ENCODE results near the gene SYP. TPM values are rescaled to one million over a fixed set of nuclear protein-coding genes. Genes with fewer than 3 reads are reported as not detected.

SYP gene
- total and polyA plus RNA-seq, 3 donors from 2014 or later, result 1.7 to 3.4 (median 2.5) TPM

DNA sequence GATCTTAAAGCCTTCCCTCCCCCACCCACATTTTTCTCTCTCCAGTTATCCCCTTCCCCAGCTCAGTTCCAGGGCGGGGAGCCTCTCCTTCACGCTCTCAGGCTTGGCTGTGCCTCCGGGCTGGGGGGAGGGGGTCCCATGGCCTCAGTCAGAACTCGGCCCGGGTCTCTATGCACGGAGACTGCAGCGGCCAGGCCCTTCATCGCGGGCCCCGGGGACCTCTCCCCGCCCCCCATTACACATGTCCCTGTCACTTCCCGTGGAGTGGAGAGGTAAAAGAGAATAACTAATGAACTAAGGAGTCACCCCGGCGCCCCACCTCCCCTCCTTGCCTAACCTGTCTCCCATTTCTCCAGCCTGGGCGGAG lies 13.0 kb downstream of the SYP start:
- WGBS, 2 donors, result 33 to 45% methylated on average over 7 to 11 of the region's 15 CpGs
- Histone ChIP-seq H3K27me3 (no peaks in the 10 kb centered on the region), H3K4me3 (no peak overlapping the region), H3K27ac (peak overlapping the region in 1 of 2 donors; percentile 80), H3K9me3 (no peaks in the 10 kb centered on the region), H3K4me1 (no peaks in the 10 kb centered on the region), H3K36me3 (ENCODE audit: low read depth, missing control alignments) (no peaks in the 10 kb centered on the region)
- TF ChIP-seq, protein P1, sequence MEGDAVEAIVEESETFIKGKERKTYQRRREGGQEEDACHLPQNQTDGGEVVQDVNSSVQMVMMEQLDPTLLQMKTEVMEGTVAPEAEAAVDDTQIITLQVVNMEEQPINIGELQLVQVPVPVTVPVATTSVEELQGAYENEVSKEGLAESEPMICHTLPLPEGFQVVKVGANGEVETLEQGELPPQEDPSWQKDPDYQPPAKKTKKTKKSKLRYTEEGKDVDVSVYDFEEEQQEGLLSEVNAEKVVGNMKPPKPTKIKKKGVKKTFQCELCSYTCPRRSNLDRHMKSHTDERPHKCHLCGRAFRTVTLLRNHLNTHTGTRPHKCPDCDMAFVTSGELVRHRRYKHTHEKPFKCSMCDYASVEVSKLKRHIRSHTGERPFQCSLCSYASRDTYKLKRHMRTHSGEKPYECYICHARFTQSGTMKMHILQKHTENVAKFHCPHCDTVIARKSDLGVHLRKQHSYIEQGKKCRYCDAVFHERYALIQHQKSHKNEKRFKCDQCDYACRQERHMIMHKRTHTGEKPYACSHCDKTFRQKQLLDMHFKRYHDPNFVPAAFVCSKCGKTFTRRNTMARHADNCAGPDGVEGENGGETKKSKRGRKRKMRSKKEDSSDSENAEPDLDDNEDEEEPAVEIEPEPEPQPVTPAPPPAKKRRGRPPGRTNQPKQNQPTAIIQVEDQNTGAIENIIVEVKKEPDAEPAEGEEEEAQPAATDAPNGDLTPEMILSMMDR (IDR thresholded peaks at IDR 0.05), result no peak
- no peak for TF ChIP-seq POLR2A (IDR thresholded peaks at IDR 0.05)
- intact Hi-C loops (cut with DNase I; ENCODE audit: low total_unique reads), result no loop called here
- DNase-seq, result no peak

DNA sequence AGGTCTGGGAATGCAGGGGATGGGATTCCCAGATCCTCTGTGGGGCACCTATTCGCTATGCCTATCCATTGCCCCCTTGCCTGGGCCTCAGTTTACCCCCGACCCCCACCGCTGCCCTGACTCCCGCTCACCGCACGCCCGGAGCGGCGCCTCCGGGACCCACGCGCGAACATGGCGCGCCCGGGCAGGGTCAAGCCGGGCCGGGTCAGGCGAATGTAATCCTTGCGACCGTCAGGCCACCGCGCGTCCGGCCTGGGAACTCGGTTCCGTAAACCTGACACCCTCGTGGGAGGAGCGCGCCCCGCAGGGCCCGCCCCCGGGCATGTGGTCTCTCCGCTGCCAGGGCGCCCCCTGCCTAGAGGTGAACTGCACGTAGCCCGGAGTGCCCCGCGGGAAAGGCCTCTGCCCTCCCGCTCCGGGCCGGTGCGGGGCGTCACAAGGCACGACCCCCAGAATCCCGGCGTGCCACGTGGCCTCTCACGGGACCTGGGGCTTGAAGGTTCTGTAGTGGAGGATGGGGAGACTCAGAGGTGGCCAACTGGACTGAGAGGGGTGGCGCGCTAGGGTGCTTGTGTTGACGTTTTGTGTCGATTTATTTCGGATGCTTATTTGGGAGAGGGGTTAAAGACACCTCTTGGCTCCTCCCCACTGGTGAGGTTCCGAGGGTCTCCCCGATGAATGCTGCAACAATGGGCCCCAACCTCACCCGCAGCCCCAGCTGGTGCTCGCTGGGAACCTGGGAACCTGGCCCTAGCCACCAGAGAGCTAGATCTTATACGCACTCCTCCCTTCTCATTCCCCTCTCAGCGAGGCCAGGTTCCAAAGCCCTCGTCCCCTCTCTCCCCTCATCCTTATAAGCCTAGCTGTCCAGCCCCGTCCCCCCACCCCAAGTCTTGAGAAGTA lies 13.6 kb downstream of the SYP start, which contains the start of gene PRICKLE3:
TSS of gene PRICKLE3 (minus strand) at position 249 of the 903 bp plus-strand sequence. CDS start at position 173, 76 bp downstream.
- peak; percentile 82 for DNase-seq
- intact Hi-C loops (cut with DNase I; ENCODE audit: low total_unique reads), result no loop called here
- no peaks in the 10 kb centered on the region for H3K4me1 ChIP-seq
- H3K36me3 ChIP-seq (ENCODE audit: low read depth, missing control alignments), result no peaks in the 10 kb centered on the region
- no peaks in the 10 kb centered on the region for H3K27me3 ChIP-seq
- no peak for TF ChIP-seq POLR2A (IDR thresholded peaks at IDR 0.05)
- TF ChIP-seq, protein P1 (IDR thresholded peaks at IDR 0.05), result peak; percentile 16 to 34 (median 21)
- peak within 1 kb of the TSS; percentile 44 to 80 for H3K27ac ChIP-seq
- 23 to 31% methylated on average over 11 to 16 of the region's 62 CpGs for WGBS, 2 donors
- no peaks in the 10 kb centered on the region for H3K9me3 ChIP-seq
- peak within 1 kb of the TSS; percentile 43 to 53 for H3K4me3 ChIP-seq

DNA sequence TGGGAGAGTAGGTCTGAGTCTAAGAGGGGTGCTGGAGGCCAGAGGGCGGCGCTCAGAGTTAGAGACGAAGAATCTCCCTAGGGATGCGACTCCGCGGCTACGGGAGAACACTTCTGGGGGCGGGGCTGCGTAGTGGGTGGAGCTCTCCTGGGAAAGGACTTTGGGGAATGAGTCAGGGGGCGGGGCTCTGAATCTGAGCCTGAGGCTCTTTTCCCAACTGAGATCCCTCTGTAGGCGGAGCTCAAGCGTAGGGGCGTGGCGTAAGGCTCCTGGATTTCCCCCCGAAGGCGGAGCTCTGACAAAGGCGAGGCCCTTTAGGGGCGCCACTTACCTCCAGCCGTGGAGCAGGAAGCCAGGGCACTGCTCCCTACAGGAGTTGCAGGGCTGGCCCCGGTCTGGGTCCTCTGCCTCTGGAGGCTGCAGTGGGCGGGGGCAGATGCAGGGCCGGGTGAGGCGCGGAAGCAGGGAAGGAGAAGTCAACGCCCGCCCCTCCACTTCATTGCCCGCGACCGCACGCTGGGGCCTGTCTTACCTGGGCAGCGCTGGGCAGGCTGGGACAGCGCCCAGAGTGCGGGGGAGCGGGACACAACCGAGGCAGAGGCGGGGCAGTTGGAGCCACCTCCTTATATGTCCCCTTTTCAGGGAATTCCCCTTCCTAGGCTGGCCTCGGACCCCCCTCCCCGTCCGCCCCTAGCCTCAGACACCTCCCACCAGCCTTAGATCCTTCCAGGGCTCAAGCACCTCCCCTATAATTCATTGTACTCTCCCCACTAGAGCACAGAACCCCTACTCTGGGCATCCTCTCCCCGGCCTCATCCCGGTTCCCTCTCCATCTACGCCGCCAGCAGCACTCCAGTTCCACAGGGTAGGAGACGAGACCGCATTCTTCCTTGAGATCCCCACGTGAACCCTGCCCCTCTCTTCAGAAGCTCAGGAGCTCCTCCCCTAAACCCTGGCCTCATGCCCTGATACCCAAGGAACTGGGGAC lies 15.4 kb downstream of the SYP start:
- intact Hi-C loops (cut with DNase I; ENCODE audit: low total_unique reads), result no loop called here
- peak; percentile 89 for DNase-seq

DNA sequence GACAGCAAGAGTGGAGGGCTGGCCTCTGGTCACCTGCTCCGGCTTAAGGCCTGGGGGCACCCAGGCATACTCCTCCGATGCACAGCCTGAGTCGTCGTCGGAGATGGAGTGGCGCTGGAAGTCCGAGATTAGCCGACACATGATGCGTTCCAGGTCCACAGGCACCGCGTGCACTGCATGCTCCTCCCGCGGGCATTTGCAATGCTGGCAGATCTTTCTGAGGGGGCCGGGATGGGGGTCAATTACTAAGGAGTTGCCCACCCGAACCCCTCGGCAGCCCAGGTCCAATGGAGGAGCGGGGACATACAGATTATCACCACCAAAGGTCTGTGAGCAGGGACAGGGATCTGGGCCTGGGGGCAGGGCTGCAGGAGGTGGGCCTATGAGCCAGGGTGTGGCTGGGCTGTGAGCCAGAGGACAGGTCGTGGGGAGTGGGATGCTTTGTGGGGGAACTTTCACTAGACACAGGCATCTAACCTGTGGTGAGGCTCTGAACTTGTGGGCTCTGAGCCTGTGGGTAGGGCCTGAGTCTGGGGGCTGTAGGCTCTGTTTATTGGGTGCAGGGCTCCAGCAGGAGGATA lies 16.2 kb downstream of the SYP start:
- DNase-seq, result no peak
- TF ChIP-seq, protein P1 (IDR thresholded peaks at IDR 0.05), result no peak
- intact Hi-C loops (cut with DNase I; ENCODE audit: low total_unique reads), result no loop called here
- Histone ChIP-seq H3K4me1 (no peaks in the 10 kb centered on the region), H3K9me3 (no peaks in the 10 kb centered on the region), H3K4me3 (peak overlapping the region in 1 of 2 donors; percentile 52), H3K36me3 (ENCODE audit: low read depth, missing control alignments) (no peaks in the 10 kb centered on the region), H3K27me3 (no peaks in the 10 kb centered on the region), H3K27ac (no peak overlapping the region)
- WGBS, 2 donors, result 0 to 80% methylated on average over 1 to 3 of the region's 18 CpGs

More for the DNA sequence above, 15.4 kb downstream of the SYP start:
- Histone ChIP-seq H3K4me1 (no peaks in the 10 kb centered on the region), H3K36me3 (ENCODE audit: low read depth, missing control alignments) (no peaks in the 10 kb centered on the region), H3K9me3 (no peaks in the 10 kb centered on the region), H3K27ac (peak overlapping the region in 1 of 2 donors; percentile 68), H3K27me3 (no peaks in the 10 kb centered on the region), H3K4me3 (peak overlapping the region; percentile 15 to 52)
- 2 to 10% methylated on average over 11 to 30 of the region's 46 CpGs for WGBS, 2 donors
- TF ChIP-seq POLR2A (IDR thresholded peaks at IDR 0.05), result no peak
- TF ChIP-seq, protein P1 (IDR thresholded peaks at IDR 0.05), result no peak

Data from testis (tissue), 3 donors.